Stomach (tissue), 9 donors: ENCODE data around the gene IRAK3. TPM values are rescaled to one million over a fixed set of nuclear protein-coding genes. Genes with fewer than 3 reads are reported as not detected.

Source experiments
- DNase-seq, 2 donors: peaks; one replicate each; pipeline versions ENCODE4 v3.0.0 to v3.0.0-alpha.2; 2013 to 2019
- H3K27ac ChIP-seq, 5 donors: fragments of 200-600 bp in 4 of 5; sonication (generic) in 4 of 5; one replicate each; pipeline ENCODE4 v1.5.1; 2013 to 2019; ENCODE audit warnings: mild to moderate bottlenecking in 1 of 5, moderate library complexity in 1 of 5
- H3K27me3 ChIP-seq, 3 donors: fragments of 200-600 bp; sonication (generic); one replicate each; pipeline ENCODE4 v1.5.1; 2017 to 2019; ENCODE audit warnings: mixed run types in 1 of 3
- H3K36me3 ChIP-seq, 4 donors: fragments of 200-600 bp; sonication (generic); 1 replicate in 3 of 4; 2 replicates in 1 of 4; pipeline ENCODE4 v1.5.1; 2016 to 2019
- H3K4me1 ChIP-seq, 4 donors: fragments of 200-600 bp; sonication (generic); one replicate each; pipeline ENCODE4 v1.5.1; 2016 to 2019
- H3K4me3 ChIP-seq, 4 donors: fragments of 200-600 bp; sonication (generic) in 3 of 4; one replicate each; pipeline ENCODE4 v1.5.1; 2016 to 2019; ENCODE audit warnings: mild to moderate bottlenecking in 1 of 4
- H3K9me3 ChIP-seq, 4 donors: fragments of 200-600 bp; sonication (generic); one replicate each; pipeline ENCODE4 v1.5.1; 2016 to 2019
- CTCF ChIP-seq, 7 experiments: fragments of 450-650 bp in 4 of 7; fragments of 200-600 bp in 3 of 7; sonication (generic) in 3 of 7; IDR thresholded peaks; one replicate each; pipeline ENCODE4 v1.5.1; 2016 to 2019; ENCODE audit warnings: antibody characterized with exemption in 7 of 7, control low read depth in 2 of 7, mild to moderate bottlenecking in 1 of 7
- EP300 ChIP-seq: sonication (generic); formaldehyde crosslinking; IDR thresholded peaks from one replicate; pipeline ENCODE4 v1.6.1; 2017; ENCODE audit warnings: antibody characterized with exemption
- POLR2A ChIP-seq, 4 donors: fragments of 450-650 bp; IDR thresholded peaks; one replicate each; pipeline ENCODE4 v1.6.1; 2016; ENCODE audit warnings: antibody characterized with exemption in 4 of 4, control low read depth in 2 of 4, mild to moderate bottlenecking in 1 of 4, moderate library complexity in 1 of 4
- POLR2AphosphoS5 ChIP-seq, 3 donors: sonication (generic); formaldehyde crosslinking; IDR thresholded peaks; one replicate each; pipeline ENCODE4 v1.6.1; 2016; ENCODE audit warnings: antibody characterized with exemption in 3 of 3
- WGBS, 5 donors: extraction: QIAGEN DNeasy Blood & Tissue Kit in 3 of 5; methylation state at CpG; one replicate each; pipeline versions ENCODE4 v1.1.5 to v1.1.7; 2013 to 2018; 5-methylcytosine and 5-hydroxymethylcytosine counted together
- intact Hi-C: fragments of 100-400 bp; cut with DNase I; formaldehyde crosslinking; loops from one replicate; pipeline ENCODE4 v1.15.1; 2023; ENCODE audit warnings: low total_unique reads
- polyA plus RNA-seq, 3 donors: library from polyadenylated mRNA; stranded (reverse); fragments of 200-250 nt; gene quantifications; one replicate each; pipeline ENCODE4 v1.2.3, GENCODE V29; 2013
- total RNA-seq, 5 donors: library from RNA; depleted of rRNA; stranded (reverse); fragments of >200 nt; gene quantifications; one replicate each; pipeline versions ENCODE4 v1.1.0 to v1.2.3, GENCODE V29; 2014 to 2016
- donor health status: healthy with polysubstance abuse.
- donor health status: Bipolar disorder and iron deficiency.
- donor health status: healthy.

The IRAK3 gene
- total and polyA plus RNA-seq, 8 donors, result 1.4 to 38.2 (median 4.5) TPM

GRCh38 chr12:66199141-66199540, 10.1 kb downstream of the IRAK3 start:
- H3K4me3 ChIP-seq, result no peak overlapping the region
- 74 to 83% (median 76%) methylated on average over 3 of the region's 3 CpGs for WGBS, 5 donors
- peaks cover 0 to 3% (median 0%) of the 10 kb centered on the region in 4 donors for H3K9me3 ChIP-seq
- no peak for DNase-seq
- no peak overlapping the region for H3K27ac ChIP-seq
- H3K4me1 ChIP-seq, result peaks cover 17 to 60% (median 23%) of the 10 kb centered on the region in 4 donors
- H3K36me3 ChIP-seq, result peaks cover 0 to 7% (median 2%) of the 10 kb centered on the region in 4 donors
- no peak for TF ChIP-seq POLR2A (IDR thresholded peaks at IDR 0.05)
- TF ChIP-seq EP300, result no peak
- no peak for TF ChIP-seq CTCF (IDR thresholded peaks at IDR 0.05)
- no peak for TF ChIP-seq POLR2AphosphoS5 (IDR thresholded peaks at IDR 0.05)
- intact Hi-C loops, result no loop called here
- H3K27me3 ChIP-seq, result no peaks in the 10 kb centered on the region

GRCh38 chr12:66199831-66200509, 11.0 kb downstream of the IRAK3 start:
- no peak for DNase-seq
- Histone ChIP-seq H3K9me3 (peaks cover 0 to 3% (median 0%) of the 10 kb centered on the region in 4 donors), H3K27ac (no peak overlapping the region), H3K36me3 (peaks cover 0 to 3% (median 1%) of the 10 kb centered on the region in 4 donors), H3K4me1 (peaks cover 17 to 55% (median 19%) of the 10 kb centered on the region in 4 donors), H3K4me3 (no peak overlapping the region), H3K27me3 (no peaks in the 10 kb centered on the region)
- TF ChIP-seq POLR2AphosphoS5 (IDR thresholded peaks at IDR 0.05), result no peak
- no peak for TF ChIP-seq CTCF (IDR thresholded peaks at IDR 0.05)
- TF ChIP-seq POLR2A (IDR thresholded peaks at IDR 0.05), result no peak
- TF ChIP-seq EP300, result no peak
- intact Hi-C loops, result no loop called here

- no peak for TF ChIP-seq EP300
- TF ChIP-seq POLR2AphosphoS5 (IDR thresholded peaks at IDR 0.05), result no peak
- no peak for TF ChIP-seq CTCF (IDR thresholded peaks at IDR 0.05)
- TF ChIP-seq POLR2A (IDR thresholded peaks at IDR 0.05), result no peak
- H3K27me3 ChIP-seq, result no peaks in the 10 kb centered on the region
- no peak overlapping the region for H3K4me3 ChIP-seq
- H3K27ac ChIP-seq, result peak overlapping the region in 2 of 5 donors; percentile 30 to 35
- 45 to 64% (median 55%) methylated on average over 4 of the region's 4 CpGs for WGBS, 5 donors
- no peak for DNase-seq
- peaks cover 0 to 16% (median 0%) of the 10 kb centered on the region in 4 donors for H3K4me1 ChIP-seq
- H3K9me3 ChIP-seq, result peaks cover 0 to 3% (median 0%) of the 10 kb centered on the region in 4 donors
- H3K36me3 ChIP-seq, result peaks cover 0 to 19% (median 0%) of the 10 kb centered on the region in 4 donors
- intact Hi-C loops, result no loop called here
These were observed 14.8 kb downstream of the IRAK3 start for GRCh38 chr12:66203820-66204219.

- 57 to 86% (median 68%) methylated on average over 1 of the region's 1 CpG for WGBS, 5 donors
- intact Hi-C loops, result no loop called here
- H3K9me3 ChIP-seq, result no peaks in the 10 kb centered on the region
- H3K4me1 ChIP-seq, result peaks cover 0 to 11% (median 0%) of the 10 kb centered on the region in 4 donors
- no peak for DNase-seq
- H3K4me3 ChIP-seq, result no peak overlapping the region
- peaks cover 0 to 26% (median under 1%) of the 10 kb centered on the region in 4 donors for H3K36me3 ChIP-seq
- H3K27me3 ChIP-seq, result no peaks in the 10 kb centered on the region
- H3K27ac ChIP-seq, result no peak overlapping the region
- no peak for TF ChIP-seq EP300
- TF ChIP-seq POLR2A (IDR thresholded peaks at IDR 0.05), result no peak
- no peak for TF ChIP-seq CTCF (IDR thresholded peaks at IDR 0.05)
- TF ChIP-seq POLR2AphosphoS5 (IDR thresholded peaks at IDR 0.05), result no peak
These were observed 17.1 kb downstream of the IRAK3 start for GRCh38 chr12:66206141-66206540.
